GM21528 (cell line): ENCODE results near the gene IRGC.

Experiments used
- ATAC-seq: cut with Tn5 transposase; IDR thresholded peaks from one replicate; pipeline ENCODE4 v1.9.1; 2021; ENCODE audit warnings: mild to moderate bottlenecking, moderate library complexity; ENCODE audit not compliant: unreplicated experiment, low FRiP score

Gene IRGC

DNA sequence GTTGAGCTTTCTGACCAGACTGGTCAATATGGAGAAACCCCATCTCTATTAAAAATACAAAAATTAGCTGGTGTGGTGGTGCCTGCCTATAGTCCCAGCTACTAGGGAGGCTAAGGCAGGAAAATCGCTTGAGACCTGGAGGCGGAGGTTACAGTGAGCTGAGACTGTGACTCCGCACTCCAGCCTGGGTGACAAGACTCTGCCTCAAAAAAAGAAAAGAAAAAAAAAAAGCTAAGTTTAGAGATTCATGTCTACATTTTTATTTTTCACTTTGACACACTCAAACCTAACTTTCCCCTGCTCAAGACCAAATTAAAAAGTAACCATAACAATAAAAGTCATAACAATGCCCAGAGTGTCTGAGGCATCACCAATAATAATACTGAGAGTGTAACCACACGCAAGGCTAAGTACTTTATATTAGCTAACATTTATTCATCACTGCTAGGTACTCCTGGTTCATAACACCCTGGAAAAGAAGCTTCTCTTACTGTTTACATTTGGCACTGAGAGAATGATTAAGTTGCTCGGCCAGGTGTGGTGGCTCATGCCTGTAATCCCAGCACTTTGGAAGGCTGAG lies 5.7 kb downstream of the IRGC start:
- no peak for ATAC-seq

DNA sequence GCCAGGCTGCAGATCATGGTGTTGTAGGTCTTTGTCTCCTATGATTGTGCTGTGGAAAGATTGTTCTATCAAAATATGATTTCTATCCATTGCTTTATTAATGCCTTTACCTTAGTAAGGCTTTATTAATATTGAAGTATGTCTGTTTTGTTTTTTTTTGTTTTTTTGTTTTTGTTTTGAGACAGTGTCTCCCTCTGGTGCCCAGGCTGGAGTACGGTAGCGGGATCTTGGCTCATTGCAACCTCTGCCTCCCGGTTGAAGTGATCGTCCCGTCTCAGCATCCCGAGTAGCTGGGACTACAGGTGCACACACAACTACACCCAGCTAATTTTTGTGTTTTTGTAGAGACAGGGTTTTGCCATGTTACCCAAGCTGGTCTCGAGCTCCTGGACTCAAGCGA lies 7.7 kb downstream of the IRGC start:
- ATAC-seq: no peak

DNA sequence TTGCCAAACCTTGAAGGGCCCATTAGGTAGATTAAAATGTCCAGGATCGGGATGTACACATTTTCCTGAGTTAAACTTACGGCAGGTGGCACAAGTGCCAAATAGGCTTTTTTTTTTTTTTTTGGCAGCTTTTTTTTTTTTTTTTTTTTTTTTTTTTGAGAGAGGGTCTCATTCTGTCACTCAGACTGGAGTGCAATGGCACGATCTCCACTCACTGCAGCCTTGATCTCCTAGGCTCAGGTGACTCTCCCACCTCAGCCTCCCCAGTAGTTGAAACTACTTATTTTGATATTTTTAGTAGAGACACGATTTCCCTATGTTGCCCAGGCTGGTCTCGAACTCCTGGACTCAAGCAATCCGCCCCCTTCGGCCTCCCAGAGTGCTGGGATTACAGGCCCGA lies 9.0 kb downstream of the IRGC start:
- ATAC-seq: no peak

DNA sequence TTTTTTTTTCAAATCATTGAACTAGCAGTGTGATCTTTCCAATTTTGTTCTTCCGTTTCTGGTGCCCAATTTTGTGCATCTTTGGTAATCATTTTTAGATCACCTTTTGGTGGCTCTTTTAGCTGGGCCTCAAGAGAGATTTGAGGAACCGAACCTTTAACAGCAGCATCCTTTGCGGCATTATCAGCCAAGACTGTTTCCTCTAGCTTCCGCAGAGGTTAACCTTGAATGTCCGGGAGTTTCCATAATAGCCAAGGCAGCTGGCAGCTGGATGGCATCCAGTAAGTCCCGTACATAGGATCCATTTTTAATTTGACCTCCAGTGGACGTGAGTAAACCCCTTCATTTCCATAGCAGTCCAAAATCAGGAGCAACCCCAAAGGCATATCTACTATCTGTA lies 9.6 kb downstream of the IRGC start:
- ATAC-seq: no peak

DNA sequence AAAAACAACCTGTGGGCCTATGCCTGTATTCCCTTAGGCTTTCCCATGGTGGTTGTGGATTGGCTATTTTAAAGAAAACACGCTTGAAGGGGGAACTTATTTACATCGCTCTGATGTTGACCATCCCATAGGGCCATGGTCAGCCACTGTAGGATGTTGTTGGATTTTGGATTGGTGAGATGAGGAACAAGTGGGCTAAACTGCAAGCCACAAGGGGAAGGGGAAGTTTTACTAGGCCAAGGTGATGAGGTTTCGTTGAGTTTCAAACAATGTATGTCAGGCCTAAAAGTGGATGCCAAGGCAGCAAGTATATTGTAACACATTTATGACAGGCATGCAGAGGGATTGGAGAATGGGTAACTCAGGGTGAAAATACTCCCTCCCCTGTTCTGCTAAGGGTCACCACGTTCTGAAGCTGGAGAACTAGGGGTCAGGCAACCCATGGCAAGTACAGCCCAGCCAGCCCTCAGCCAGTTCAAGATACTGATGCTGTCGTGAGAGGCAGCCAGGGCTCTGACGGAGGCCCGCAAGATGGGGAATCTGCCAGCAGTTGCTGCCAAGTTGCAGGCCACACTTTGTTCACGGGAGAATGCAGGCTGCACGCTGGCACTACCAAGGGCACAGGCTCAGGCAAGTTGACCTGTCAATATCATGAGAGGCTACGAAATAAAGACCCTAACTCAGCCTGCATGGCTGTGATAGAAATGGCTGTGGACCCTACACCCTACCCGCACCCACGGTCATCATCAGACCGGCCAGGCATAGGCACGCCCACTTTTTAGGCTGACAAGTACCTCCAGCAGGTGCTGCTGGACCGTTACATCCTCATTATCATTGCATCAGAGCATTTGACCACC lies 11.1 kb downstream of the IRGC start:
- ATAC-seq: no peak

DNA sequence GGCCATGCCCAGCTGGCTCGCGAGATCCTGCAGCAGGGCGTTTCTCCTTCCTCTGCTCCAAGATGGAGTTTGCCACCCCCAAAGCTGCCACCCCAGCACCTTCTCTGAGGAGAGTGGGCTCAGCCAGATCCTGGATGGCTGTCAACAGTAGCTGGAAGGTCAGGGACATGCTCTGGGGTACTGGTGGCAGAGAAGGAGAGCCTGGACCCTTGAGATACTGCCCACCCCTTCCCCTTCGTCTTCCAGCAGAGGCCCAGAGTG lies 11.6 kb downstream of the IRGC start:
- no peak for ATAC-seq

DNA sequence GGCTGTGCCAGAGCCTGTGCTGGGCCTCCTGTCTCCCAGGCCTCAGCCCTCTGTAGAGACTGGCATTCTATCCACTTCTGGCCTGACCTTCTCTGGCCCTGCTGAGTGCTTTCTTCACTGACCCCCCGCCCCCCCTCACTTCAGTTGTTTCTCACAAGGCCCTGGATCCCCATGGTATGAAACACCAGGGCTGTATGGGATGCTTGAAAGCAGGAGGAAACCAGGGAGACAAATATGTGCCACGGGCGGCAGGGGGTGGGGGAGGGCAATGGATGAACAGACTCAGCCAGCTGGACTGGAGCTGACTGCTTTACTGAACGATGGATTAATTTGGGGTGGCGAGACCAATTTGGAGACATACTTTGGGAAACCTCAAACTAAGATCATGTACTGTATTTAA lies 14.0 kb downstream of the IRGC start:
- ATAC-seq: no peak

DNA sequence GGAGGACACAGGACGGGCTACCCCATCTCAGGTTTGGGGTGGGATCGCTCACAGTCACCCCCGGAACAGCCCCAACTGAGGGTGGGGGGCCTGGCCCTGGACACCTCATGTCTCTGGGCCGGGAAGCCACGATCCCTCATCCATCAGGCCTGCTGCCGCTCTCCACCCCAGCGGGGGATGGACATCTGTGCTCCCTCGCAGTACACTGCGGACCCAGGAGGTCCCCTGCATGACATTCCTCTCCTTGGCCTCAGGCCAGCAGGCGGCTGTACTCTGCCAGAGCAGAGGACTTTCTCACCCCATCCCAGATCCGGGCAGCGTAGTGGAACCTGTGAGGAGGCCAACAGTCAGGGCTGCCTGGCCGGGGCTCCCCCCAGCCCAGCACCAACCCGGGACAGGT lies 15.5 kb downstream of the IRGC start:
- no peak for ATAC-seq

DNA sequence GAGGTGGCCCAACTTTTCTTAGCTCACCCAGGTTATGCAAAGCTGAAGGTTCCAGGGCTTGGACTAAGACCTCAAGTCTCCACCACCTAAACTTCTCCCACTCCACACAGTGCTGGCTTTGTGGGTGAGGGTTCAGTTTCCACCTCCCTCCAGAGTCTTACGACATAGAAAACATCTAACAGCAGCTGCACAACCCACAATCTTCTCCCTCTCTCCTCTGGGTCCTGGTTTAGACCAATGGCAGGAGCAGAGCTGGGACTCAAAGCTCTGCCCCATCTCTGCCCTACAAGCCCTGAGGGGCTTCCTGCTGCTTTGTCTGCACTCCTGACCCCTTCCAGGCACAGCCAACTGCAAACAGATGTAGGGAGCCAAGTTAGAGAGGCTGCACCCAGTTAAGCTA lies 16.0 kb downstream of the IRGC start:
- ATAC-seq: no peak

DNA sequence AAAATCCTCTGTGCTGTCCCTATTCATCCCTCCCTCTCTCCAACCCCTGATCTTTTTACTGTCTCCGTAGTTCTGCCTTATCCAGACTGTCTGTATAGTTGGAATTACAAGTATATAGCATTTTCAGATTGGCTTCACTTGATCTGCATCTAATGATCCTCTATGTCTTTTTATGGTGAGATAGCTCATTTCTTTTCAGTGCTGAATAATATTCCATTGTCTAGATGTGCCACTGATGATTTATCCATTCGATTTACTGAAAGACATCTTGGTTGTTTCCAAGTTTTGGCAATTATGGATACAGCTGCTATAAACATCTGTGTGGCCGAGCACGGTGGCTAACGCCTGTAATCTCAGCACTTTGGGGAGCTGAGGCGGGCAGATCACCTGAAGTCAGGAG lies 19.1 kb downstream of the IRGC start:
- ATAC-seq: no peak

DNA sequence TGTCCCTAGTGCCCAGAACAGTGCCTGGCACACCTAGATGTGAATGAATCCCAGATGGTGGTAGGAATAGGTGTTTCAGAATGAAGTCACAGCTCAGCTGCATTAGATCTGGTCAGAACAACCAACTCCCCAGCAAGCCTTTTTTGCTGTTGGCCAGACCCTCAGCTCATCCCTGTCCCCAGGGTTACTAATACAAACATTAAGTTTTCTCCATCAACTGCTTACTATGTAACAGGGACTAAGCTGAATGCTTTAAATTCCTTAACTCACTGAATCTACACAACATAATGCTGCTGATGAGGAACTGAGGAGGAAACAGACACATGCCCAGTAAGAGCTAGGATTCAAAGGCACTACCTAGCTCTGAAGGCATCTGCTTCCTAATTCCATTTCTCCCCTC lies 20.1 kb downstream of the IRGC start:
- ATAC-seq: no peak

DNA sequence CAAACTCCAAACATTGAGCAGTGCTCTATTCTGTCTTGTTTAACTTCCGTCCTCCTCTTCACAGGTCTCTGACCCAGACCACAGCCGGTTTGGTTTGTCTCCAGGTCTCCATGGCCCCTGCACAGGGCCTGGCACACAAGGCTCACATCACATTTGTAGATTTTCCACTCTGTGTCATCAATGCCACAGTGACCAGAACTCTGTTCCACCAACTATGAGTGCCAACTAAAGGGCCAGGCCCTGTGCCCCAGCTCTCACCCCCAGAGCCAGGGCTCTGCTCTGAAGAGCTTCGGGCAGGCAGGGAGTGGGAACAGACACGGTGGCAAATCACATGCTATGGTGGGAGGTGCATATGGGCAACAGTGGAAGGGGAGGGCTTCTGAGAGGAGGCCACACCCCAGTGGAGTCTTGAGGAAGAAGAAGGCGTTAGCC lies 22.9 kb downstream of the IRGC start:
- ATAC-seq: no peak

DNA sequence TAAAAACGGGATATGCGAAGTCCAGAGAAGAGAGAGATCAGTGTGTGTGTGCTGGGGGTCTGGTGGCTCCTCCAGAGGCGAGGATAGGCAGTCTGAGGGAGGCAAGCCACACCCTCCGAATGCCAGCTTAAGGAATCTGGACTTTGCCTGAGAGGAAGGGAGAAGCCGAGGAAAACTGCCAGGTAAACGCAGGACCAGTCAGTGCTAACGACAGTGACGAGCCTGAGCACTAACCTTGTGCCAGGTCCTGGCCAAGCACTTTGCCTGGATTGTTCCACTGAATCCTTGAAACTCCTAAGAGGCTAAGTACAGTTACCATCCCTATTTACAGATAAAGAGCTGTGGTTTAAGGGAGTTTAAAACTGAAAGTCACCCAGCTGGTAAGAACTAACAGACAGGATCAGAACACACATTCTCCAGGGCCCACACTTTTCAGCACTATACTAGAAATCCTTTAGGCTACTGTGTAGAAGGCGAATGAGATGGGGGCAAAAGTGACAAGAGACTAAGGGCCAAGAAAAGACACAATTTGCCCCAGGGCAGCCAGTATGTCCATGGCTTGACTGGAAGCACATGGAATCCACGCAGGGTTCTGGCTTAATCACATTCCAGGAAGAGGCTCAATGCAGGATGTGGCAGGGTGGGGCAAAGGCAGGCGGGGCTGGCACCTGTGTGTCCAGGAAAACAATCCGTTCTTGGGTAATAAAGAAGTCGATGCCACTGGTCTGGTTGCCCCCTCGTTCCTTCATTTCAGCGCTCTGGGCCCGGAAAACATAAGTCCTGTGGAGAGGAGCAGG lies 23.8 kb downstream of the IRGC start:
- no peak for ATAC-seq

DNA sequence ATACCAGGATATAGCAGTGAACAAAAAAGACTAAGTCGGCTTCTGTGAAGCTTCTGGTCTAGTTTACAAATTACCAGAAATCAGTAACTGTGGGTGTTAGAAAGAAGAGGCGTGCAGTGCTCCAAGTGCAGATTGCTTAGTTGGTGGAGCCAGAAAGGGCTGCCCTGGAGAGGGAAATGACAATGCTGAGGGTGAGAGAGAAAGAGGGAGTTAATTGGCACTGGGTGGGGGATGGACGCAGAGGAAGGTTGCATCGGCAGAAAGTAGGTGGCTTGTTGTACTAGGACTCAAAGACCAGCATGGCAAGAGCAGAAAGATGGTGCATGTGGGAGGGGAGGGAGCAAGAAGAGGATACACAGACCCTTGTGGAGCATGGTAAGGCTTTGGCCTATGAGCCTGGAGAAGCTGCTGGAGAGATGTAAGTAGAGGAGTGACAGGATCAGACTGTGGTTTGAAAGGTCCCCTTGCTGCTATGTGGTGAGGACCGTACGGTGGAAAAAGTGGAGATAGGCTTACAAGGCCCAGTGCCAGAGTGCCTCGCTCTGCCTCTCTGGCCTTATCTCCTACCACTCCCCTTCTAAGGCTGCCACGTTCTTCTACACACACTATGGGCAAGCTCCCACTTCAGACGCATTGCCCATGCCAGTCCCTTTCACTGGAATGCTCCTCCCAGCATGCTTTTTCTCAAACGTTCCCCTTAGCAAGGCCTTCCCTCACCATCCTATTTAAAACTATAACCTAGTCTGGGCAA lies 25.4 kb downstream of the IRGC start:
- no peak for ATAC-seq

DNA sequence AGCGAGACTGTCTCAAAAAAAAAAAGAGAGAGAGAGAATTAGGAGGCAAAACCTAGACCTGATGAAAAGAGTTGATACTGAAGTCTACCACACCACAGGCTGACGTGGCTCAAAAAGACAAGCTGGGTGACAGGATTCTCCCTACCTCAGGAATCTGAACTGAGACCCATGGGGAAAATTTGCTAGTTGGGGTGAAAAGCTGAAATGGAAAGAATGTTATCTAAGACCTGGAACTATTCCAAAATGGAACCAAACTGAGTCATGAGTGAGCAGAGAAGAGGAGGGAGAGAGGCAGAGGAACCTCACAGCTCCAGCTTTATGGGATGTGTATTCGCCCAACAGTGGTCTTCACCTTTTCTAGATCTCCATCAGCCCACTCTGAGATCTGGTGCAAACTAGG lies 27.2 kb downstream of the IRGC start:
- no peak for ATAC-seq

DNA sequence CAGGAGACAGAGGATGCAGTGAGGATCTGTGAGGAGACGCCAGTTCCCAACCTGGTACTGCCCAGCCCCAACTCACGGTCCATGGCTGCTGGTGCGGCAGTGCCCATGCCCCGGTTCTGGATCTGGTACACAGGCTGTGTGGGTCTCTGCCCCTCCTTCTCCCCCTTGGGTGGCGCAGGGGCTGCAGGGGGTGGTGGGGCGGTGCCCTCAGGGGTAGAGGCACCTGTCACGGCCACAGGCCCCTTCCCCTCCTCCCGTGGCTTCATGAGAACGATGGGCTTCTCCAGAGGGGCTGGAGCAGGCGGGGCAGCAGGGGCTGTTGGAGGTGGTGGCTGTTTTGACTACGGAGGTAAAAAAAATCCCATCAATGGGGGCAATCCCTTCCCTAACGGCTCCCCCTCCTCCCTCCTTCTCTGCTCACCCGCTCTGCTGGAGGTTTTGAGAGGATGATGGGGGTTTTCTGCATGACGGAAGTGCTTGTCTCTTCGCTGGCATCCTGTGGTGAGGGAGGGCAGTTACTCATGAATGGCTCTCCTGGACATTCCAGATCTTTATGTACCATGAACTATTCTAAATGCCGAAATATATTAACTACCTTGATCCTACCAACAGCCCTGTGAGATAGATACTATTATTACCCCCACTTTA lies 31.8 kb downstream of the IRGC start:
- ATAC-seq: no peak

DNA sequence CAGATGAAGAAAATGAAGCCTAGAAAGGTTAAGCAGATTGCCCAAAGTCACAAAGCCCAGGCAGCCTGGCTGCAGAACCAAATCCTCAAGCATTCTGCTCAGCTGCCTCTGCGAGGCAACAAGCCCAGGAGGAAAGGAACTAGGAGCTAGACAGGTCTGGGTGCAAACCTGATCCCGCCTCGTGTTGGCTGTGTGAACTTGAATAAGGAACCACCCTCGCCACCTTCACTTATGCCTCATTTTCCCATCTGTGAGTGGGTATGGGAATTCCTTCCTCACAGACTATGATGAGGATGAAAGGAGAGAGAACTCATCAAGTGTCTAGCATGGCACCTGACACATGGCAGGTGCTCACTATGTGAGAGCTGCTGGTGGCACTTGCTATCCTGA lies 32.3 kb downstream of the IRGC start:
- ATAC-seq: no peak

DNA sequence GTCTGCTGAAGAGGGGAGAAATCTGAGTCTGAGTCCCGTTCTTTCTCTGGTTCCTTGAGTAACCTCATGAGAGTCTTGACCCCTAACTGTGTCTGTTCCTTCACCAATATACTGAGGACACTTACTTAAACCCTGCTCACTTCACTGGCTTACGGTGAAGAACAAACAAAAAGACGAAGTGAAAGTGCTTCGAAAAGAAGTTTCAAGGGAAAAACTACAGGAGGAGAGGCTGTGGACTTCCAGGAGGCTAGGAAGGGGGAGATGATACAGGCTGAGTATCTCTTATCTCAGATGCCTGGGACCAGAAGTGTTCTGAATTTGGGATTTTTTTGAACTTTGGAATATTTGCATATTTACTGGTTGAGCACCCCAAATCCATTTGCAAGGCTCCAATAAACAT lies 32.8 kb downstream of the IRGC start:
- no peak for ATAC-seq

DNA sequence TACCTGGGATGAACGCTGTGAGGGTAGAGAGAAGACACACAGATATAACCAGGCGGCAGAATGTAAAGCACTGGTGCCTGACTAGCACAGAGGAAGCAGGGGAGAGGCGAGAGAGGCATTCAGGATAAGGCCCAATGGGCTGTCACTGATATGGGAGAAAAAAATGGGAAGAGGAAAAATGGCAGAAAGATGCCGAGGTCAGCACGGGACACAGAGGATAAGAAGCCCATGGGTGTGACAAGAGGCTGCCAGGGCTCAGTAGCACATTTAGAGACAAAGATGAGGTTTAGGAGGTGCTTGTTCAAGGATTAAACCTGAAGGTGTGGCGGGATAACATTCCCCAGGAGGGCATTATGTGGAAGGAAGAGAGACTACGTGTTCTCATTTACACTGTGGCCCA lies 33.3 kb downstream of the IRGC start:
- no peak for ATAC-seq

DNA sequence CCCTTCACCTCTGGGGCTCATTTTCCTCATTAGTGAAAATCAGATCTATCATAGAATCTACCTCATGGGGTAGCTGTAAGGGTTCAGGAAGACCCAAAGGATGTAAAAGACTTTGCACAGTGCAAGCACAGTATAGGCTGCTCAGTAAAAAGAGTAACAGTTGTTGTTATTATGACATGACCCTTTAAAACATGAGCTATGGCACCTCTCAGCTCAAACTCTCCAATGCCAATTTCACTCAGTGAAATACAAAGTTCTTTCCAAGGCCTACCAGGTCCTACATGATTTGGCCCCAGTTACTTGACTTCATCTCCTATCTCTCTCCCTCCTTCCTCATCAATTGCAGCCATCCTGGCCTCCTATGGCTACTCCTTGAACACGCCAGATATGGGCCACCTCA lies 34.0 kb downstream of the IRGC start:
- no peak for ATAC-seq
